Measurements from ENCODE around the gene ST14.

- no peak for TF ChIP-seq EZH2 (IDR thresholded peaks at IDR 0.05)
- TF ChIP-seq, protein P1, sequence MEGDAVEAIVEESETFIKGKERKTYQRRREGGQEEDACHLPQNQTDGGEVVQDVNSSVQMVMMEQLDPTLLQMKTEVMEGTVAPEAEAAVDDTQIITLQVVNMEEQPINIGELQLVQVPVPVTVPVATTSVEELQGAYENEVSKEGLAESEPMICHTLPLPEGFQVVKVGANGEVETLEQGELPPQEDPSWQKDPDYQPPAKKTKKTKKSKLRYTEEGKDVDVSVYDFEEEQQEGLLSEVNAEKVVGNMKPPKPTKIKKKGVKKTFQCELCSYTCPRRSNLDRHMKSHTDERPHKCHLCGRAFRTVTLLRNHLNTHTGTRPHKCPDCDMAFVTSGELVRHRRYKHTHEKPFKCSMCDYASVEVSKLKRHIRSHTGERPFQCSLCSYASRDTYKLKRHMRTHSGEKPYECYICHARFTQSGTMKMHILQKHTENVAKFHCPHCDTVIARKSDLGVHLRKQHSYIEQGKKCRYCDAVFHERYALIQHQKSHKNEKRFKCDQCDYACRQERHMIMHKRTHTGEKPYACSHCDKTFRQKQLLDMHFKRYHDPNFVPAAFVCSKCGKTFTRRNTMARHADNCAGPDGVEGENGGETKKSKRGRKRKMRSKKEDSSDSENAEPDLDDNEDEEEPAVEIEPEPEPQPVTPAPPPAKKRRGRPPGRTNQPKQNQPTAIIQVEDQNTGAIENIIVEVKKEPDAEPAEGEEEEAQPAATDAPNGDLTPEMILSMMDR (IDR thresholded peaks at IDR 0.05) = no peak
- TF ChIP-seq EZH2phosphoT487 (IDR thresholded peaks at IDR 0.05) = no peak
These were observed 34.9 kb downstream of the ST14 start for GRCh38 chr11:130194241-130195023.
